ENCODE results near the gene TLR9.
"Not testable (repeated sequence)": the region's sequence is repeated elsewhere in the genome, so short reads cannot be mapped to it uniquely, and the experiment has no call there.

Gene TLR9

GRCh38 chr3:52191663-52192062 lies 33.8 kb downstream of the TLR9 start:
- DNase-seq: no peak

- DNase-seq: no peak
These were observed 35.0 kb downstream of the TLR9 start for GRCh38 chr3:52190294-52191074.

DNA sequence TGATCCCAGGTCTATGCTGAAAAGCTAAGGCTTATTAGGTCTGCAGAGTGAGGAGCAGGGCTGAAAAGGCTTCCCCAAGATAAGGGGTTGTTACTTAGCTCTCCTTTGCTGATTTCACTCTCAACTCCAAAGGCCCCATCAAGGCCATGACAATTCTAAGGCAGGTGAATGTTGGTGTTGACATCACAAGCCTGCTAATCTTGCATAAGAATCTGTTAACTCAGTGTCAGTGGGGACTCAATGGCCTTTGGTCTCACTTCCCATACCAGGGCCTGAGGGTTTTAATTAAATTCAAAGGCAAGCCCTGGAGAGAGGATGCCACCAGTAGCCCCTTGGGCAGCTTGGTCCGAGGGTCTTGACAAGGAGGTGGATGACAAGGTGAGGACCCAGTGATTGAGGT lies 36.9 kb downstream of the TLR9 start:
- DNase-seq: no peak

GRCh38 chr3:52186729-52187128 lies 38.7 kb downstream of the TLR9 start:
- no peak for DNase-seq

- DNase-seq: no peak
These were observed 39.6 kb downstream of the TLR9 start for GRCh38 chr3:52185837-52186236.

DNA sequence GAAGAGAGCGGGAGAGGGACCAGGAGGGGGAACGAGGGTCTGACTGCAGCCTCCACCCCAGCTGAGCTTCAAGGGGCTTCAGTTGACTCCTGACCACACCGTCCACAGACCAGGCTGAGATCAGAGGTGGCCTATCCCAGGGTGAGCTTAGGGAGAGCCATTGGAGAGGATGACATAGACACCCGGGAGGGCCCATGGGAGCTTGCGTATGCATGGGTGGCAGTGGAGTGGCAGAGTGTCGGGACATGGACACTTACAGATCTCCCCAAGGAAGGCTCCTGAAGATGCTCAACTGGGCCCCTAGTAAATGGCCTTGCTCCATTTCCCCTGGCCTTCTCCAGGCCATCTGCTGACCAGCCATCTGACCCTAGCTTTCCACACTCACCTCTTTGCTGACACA lies 40.1 kb downstream of the TLR9 start:
- no peak for DNase-seq

DNA sequence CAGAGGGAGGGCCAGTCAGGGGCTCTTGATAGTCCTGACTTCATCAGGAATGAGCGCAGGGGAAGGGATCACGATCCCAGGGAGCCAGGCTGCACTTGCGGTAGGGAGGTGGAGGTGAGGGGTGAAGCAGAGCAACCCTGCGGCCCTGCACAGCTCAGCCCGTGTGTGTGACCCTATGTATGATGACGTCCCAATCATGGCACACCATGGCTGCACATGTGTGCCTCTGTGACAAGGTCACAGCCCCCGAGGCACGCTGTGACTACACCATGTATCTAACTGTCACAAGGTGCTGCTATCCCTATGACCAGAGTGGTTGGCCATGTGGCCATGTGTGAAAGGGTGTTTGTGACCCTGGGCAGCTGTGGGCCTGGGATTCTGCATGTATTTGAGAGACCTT lies 40.8 kb downstream of the TLR9 start:
- DNase-seq: no peak

- DNase-seq: no peak
These were observed 41.5 kb downstream of the TLR9 start for GRCh38 chr3:52183786-52184445.

DNA sequence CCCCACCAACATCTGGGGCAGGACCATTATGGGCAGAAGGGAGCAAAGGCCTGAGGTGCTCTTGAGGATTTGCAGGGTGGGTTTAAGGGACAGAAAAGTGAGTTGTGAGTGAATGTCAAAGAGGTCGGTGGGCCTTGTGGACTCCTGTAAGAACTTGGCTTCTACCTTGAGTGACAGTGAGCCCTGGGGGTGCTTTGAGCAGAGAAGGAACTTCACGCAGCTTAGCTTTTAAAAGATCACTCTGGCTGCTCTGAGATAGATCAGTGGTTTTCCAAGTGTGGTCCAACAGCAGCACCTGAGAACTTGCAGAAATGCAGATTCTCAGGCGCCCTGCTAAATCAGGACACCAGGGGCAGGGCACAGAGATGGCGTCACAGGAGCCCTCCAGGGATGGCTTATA lies 42.8 kb downstream of the TLR9 start:
- DNase-seq: no peak

- no peak for DNase-seq
These were observed 43.2 kb downstream of the TLR9 start for GRCh38 chr3:52182196-52182595.

- DNase-seq: no peak
These were observed 43.9 kb downstream of the TLR9 start for GRCh38 chr3:52181543-52181942.

- no peak for DNase-seq
These were observed 46.9 kb downstream of the TLR9 start for GRCh38 chr3:52178537-52178936.

- DNase-seq: not testable (repeated sequence)
These were observed 47.3 kb downstream of the TLR9 start for GRCh38 chr3:52178126-52178525.

DNA sequence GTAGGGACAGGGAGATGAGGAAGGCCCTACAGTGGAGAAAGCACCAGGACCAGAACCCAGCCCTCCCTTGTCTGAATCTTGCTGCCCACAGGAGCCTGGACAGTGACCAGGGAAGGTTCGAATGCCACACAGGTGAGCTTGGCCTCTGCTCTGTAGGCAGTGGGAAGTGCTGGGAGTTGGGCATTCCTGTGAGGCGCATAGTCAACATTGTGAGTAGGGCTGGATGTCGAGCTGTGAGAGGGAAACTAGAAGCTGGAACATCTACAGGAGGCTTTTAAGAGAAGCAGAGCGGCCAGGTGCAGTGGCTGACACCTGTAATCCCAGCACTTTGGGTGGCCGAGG lies 47.8 kb downstream of the TLR9 start:
- no peak for DNase-seq

GRCh38 chr3:52176951-52177700 lies 48.3 kb downstream of the TLR9 start:
- DNase-seq: no peak

DNA sequence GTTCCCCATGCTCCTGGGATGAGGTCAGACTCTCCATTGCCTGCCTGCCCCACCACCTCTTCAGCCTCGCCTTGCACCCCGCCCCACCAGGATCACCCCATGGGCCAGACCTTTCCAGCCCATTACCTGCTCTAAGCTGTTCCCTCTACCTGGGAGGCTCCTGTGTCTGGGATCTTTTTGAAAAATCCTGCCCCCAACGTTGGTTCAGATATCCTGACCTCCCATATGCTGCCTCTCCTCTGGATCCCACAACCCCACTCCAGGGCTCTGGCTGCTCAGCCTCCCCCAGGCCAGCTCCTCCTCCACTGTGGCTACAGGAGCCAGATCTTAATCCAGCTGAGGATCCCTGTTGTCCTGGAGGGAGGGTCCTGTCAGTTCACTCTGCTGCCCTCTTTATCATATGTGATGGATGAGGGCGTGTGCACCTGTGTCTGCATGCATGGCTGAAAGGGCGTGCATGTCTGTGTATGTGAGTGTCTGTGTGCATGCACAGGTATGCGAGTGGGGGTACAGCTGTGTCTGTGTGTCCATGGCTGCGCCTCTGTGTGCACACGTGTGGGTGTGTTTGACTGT lies 49.2 kb downstream of the TLR9 start:
- no peak for DNase-seq

DNA sequence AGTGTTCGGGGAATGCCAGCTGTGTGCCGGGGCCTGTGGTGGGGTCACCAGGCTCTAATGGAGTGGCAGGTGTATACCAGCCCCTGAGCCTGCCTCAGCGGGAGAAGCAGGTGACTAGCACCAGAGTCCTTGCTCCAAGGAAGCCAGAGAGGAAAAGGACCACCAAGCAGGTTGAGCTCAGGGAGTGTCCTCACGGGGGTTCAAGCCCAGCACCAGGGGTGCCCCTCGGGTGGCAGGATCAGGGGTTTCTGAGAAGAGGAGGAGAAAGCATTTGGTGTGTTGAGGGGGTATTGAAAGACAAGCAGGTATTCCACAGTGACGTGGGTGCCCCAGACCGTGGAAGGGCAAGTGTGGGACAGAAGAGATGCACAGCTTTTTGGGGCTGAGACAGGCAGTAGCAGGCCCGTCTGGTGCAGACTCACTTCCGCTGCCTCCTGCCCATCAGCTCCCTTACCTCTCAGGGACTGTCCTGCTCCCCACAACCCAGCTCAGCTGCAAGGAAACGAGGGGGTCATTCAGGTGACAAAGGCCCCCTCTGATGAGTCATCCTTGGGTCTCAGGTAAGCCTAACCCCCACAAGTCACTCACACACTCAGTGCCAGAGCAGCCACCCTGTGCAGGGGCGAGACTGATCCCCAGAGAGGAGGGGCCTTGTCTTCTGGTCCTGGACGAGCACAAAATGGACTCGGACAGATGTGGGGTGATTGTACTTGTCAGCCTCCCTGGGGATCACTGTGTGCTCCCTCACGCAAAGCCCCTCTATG lies 49.8 kb downstream of the TLR9 start:
- no peak for DNase-seq

DNA sequence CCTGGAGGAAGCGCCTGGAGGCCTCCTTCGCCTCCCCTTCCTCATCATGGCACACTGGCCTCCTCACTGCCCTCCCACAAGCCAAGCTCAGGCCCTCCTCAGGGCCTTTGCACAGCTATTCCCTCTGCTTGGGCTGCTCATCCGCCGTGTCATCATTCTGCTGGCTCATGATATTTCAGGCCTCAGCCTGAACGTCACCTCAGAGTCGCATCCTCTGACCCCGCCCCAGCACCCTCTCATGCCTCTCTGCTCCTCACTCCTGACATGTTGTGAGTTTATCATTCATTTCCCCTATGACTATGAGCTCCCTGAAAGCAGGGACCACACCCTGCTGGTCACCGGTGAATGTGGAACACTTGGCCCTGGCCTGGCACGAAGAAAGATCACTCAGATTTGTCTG lies 50.5 kb downstream of the TLR9 start:
- no peak for DNase-seq

- DNase-seq: no peak
These were observed 52.3 kb downstream of the TLR9 start for GRCh38 chr3:52173101-52173500.

GRCh38 chr3:52172262-52172757 lies 53.1 kb downstream of the TLR9 start:
- DNase-seq: no peak

DNA sequence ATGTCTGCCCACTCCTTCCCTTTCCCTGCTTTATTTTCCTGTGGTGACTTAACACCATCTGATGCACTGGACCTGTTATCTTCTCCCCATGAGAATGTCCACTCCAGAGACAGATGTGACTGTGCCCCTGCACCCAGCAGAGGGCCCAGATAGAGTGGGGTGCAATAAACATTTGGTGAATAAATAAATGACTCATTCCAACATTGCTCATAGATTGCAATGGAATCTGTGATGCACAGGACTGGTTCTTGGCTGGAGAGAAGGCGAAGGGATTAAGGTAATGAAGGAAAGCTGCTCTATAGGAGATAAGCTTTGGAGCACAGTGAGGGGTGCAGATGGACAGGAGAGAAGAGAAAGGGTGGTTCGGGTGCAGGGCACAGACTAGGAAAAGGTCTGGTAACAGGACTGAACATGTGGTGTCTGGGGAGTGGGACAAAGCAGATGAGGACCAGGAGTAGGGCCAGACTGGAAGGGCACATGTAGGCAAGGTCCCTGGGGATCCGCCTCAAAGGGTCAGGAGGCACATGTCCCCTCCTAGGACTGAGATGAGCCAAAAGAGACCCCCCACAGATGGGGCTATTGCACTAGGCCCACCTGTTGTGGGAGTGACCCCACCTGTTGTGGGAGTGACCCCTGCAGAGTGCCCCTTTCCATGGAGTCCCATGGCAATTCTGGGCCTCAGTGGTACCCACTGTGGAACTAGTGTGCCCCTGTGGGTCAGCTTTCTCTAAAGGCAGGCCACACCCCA lies 53.8 kb downstream of the TLR9 start:
- no peak for DNase-seq
